Stomach smooth muscle (tissue), 2 donors: ENCODE results near the gene MMD.
A peak's percentile ranks its signal among the peaks of the same experiment; 100 is the strongest.

Experiments
- H3K27ac ChIP-seq: one replicate; pipeline ENCODE4 v1.7.0; 2013; ENCODE audit warnings: mild to moderate bottlenecking, low read length, inconsistent platforms
- H3K27me3 ChIP-seq, 2 donors: one replicate each; pipeline ENCODE4 v1.7.0; 2013; ENCODE audit warnings: low read length in 2 of 2; ENCODE audit not compliant: insufficient read depth in 2 of 2, control insufficient read depth in 1 of 2
- H3K36me3 ChIP-seq, 2 donors: one replicate each; pipeline ENCODE4 v1.7.0; 2013; ENCODE audit warnings: low read length in 2 of 2; ENCODE audit not compliant: control insufficient read depth in 2 of 2, insufficient read depth in 2 of 2
- H3K4me1 ChIP-seq: one replicate; pipeline ENCODE4 v1.7.0; 2013; ENCODE audit warnings: low read length; ENCODE audit not compliant: control insufficient read depth, insufficient read depth
- H3K4me3 ChIP-seq, 2 donors: one replicate each; pipeline ENCODE4 v1.7.0; 2013; ENCODE audit warnings: low read length in 2 of 2
- H3K9ac ChIP-seq, 2 donors: one replicate each; pipeline ENCODE4 v1.7.0; 2013; ENCODE audit warnings: low read length in 2 of 2, mild to moderate bottlenecking in 1 of 2
- H3K9me3 ChIP-seq, 2 donors: one replicate each; pipeline ENCODE4 v1.7.0; 2013; ENCODE audit warnings: low read length in 2 of 2; ENCODE audit not compliant: control insufficient read depth in 2 of 2
- donor health status: healthy.
- donor health status: Pancreatic carcinoma.

MMD gene

GRCh38 chr17:55360971-55361370 is 60.7 kb downstream of the MMD start:
- no peaks in the 10 kb centered on the region for H3K36me3 ChIP-seq
- H3K4me3 ChIP-seq, result no peak overlapping the region
- H3K9me3 ChIP-seq, result peaks cover 0 to 3% of the 10 kb centered on the region in 2 donors
- no peak overlapping the region for H3K9ac ChIP-seq
- no peaks in the 10 kb centered on the region for H3K4me1 ChIP-seq
- H3K27ac ChIP-seq, result no peak overlapping the region
- H3K27me3 ChIP-seq, result no peaks in the 10 kb centered on the region

- Histone ChIP-seq H3K4me3 (no peak overlapping the region), H3K9me3 (peaks cover 0 to 3% of the 10 kb centered on the region in 2 donors), H3K36me3 (no peaks in the 10 kb centered on the region), H3K4me1 (no peaks in the 10 kb centered on the region), H3K9ac (no peak overlapping the region), H3K27me3 (no peaks in the 10 kb centered on the region), H3K27ac (no peak overlapping the region)
Measured at GRCh38 chr17:55356434-55357328, 65.0 kb downstream of the MMD start.

GRCh38 chr17:55354941-55355340 is 66.7 kb downstream of the MMD start:
- H3K4me1 ChIP-seq, result peaks cover 4% of the 10 kb centered on the region
- no peaks in the 10 kb centered on the region for H3K36me3 ChIP-seq
- H3K27me3 ChIP-seq, result no peaks in the 10 kb centered on the region
- no peaks in the 10 kb centered on the region for H3K9me3 ChIP-seq
- H3K27ac ChIP-seq, result no peak overlapping the region
- no peak overlapping the region for H3K9ac ChIP-seq
- H3K4me3 ChIP-seq, result no peak overlapping the region

- H3K4me3 ChIP-seq, result no peak overlapping the region
- H3K9me3 ChIP-seq, result no peaks in the 10 kb centered on the region
- no peaks in the 10 kb centered on the region for H3K27me3 ChIP-seq
- H3K27ac ChIP-seq, result no peak overlapping the region
- peaks cover 4% of the 10 kb centered on the region for H3K4me1 ChIP-seq
- H3K9ac ChIP-seq, result no peak overlapping the region
- no peaks in the 10 kb centered on the region for H3K36me3 ChIP-seq
Measured at GRCh38 chr17:55354010-55354409, 67.6 kb downstream of the MMD start.

- Histone ChIP-seq H3K9me3 (no peaks in the 10 kb centered on the region), H3K9ac (no peak overlapping the region), H3K4me3 (no peak overlapping the region), H3K27me3 (no peaks in the 10 kb centered on the region), H3K27ac (no peak overlapping the region), H3K36me3 (no peaks in the 10 kb centered on the region), H3K4me1 (peaks cover 4% of the 10 kb centered on the region)
Measured at GRCh38 chr17:55351226-55351625, 70.4 kb downstream of the MMD start.

GRCh38 chr17:55350825-55351205 is 70.8 kb downstream of the MMD start:
- H3K4me3 ChIP-seq, result no peak overlapping the region
- no peaks in the 10 kb centered on the region for H3K9me3 ChIP-seq
- no peaks in the 10 kb centered on the region for H3K36me3 ChIP-seq
- no peak overlapping the region for H3K27ac ChIP-seq
- H3K27me3 ChIP-seq, result no peaks in the 10 kb centered on the region
- H3K9ac ChIP-seq, result no peak overlapping the region
- peaks cover 4% of the 10 kb centered on the region for H3K4me1 ChIP-seq

GRCh38 chr17:55348749-55349354 is 72.8 kb downstream of the MMD start:
- Histone ChIP-seq H3K4me1 (peaks cover 4% of the 10 kb centered on the region), H3K36me3 (no peaks in the 10 kb centered on the region), H3K9me3 (no peaks in the 10 kb centered on the region), H3K27ac (no peak overlapping the region), H3K9ac (peak overlapping the region in 1 of 2 donors; percentile 29), H3K4me3 (peak overlapping the region in 1 of 2 donors; percentile 11), H3K27me3 (no peaks in the 10 kb centered on the region)

GRCh38 chr17:55347341-55347740 is 74.3 kb downstream of the MMD start:
- no peak overlapping the region for H3K4me3 ChIP-seq
- H3K36me3 ChIP-seq, result no peaks in the 10 kb centered on the region
- H3K9ac ChIP-seq, result no peak overlapping the region
- peaks cover 4% of the 10 kb centered on the region for H3K4me1 ChIP-seq
- H3K9me3 ChIP-seq, result no peaks in the 10 kb centered on the region
- H3K27me3 ChIP-seq, result no peaks in the 10 kb centered on the region
- H3K27ac ChIP-seq, result no peak overlapping the region

GRCh38 chr17:55346658-55347057 is 75.0 kb downstream of the MMD start:
- Histone ChIP-seq H3K4me3 (no peak overlapping the region), H3K4me1 (peaks cover 4% of the 10 kb centered on the region), H3K36me3 (no peaks in the 10 kb centered on the region), H3K9ac (no peak overlapping the region), H3K27me3 (no peaks in the 10 kb centered on the region), H3K9me3 (no peaks in the 10 kb centered on the region), H3K27ac (no peak overlapping the region)

- no peak overlapping the region for H3K27ac ChIP-seq
- H3K9me3 ChIP-seq, result no peaks in the 10 kb centered on the region
- no peaks in the 10 kb centered on the region for H3K27me3 ChIP-seq
- H3K4me1 ChIP-seq, result no peaks in the 10 kb centered on the region
- H3K4me3 ChIP-seq, result no peak overlapping the region
- no peak overlapping the region for H3K9ac ChIP-seq
- no peaks in the 10 kb centered on the region for H3K36me3 ChIP-seq
Measured at GRCh38 chr17:55345132-55345531, 76.5 kb downstream of the MMD start.

- H3K9ac ChIP-seq, result no peak overlapping the region
- no peaks in the 10 kb centered on the region for H3K4me1 ChIP-seq
- H3K9me3 ChIP-seq, result no peaks in the 10 kb centered on the region
- H3K4me3 ChIP-seq, result no peak overlapping the region
- H3K36me3 ChIP-seq, result no peaks in the 10 kb centered on the region
- no peaks in the 10 kb centered on the region for H3K27me3 ChIP-seq
- no peak overlapping the region for H3K27ac ChIP-seq
Measured at GRCh38 chr17:55344514-55344997, 77.1 kb downstream of the MMD start.
